IPS-18a (cell line): ENCODE measurements around the gene EIF2B2.
A peak's percentile ranks its signal among the peaks of the same experiment; 100 is the strongest.

ENCODE experiments used
- H3K27ac ChIP-seq: one replicate; pipeline ENCODE4 v1.5.1; 2013; ENCODE audit warnings: low read length
- H3K27me3 ChIP-seq: one replicate; pipeline ENCODE4 v1.6.1; 2013; ENCODE audit warnings: mild to moderate bottlenecking, low read length; ENCODE audit not compliant: control insufficient read depth, insufficient read depth
- H3K36me3 ChIP-seq: one replicate; pipeline ENCODE4 v1.6.1; 2013; ENCODE audit warnings: low read depth, low read length; ENCODE audit not compliant: control insufficient read depth
- H3K4me1 ChIP-seq: one replicate; pipeline ENCODE4 v1.6.1; 2013; ENCODE audit warnings: low read depth, low read length; ENCODE audit not compliant: control insufficient read depth
- H3K4me3 ChIP-seq: one replicate; pipeline ENCODE4 v1.5.1; 2013; ENCODE audit warnings: low read length
- H3K9ac ChIP-seq: one replicate; pipeline ENCODE4 v1.6.1; 2013; ENCODE audit warnings: mild to moderate bottlenecking, low read length, moderate library complexity
- H3K9me3 ChIP-seq: one replicate; pipeline ENCODE4 v1.6.1; 2013; ENCODE audit warnings: low read depth, low read length; ENCODE audit not compliant: control insufficient read depth

The EIF2B2 gene

GRCh38 chr14:75047506-75047905 is 44.8 kb downstream of the EIF2B2 start:
- H3K9me3 ChIP-seq = no peaks in the 10 kb centered on the region
- H3K4me3 ChIP-seq = no peak overlapping the region
- no peaks in the 10 kb centered on the region for H3K4me1 ChIP-seq
- no peak overlapping the region for H3K9ac ChIP-seq
- no peaks in the 10 kb centered on the region for H3K27me3 ChIP-seq
- no peaks in the 10 kb centered on the region for H3K36me3 ChIP-seq
- no peak overlapping the region for H3K27ac ChIP-seq

- Histone ChIP-seq H3K36me3 (no peaks in the 10 kb centered on the region), H3K4me3 (no peak overlapping the region)
These were observed 45.4 kb downstream of the EIF2B2 start for GRCh38 chr14:75048101-75048500.

GRCh38 chr14:75049136-75049535 is 46.4 kb downstream of the EIF2B2 start:
- no peaks in the 10 kb centered on the region for H3K36me3 ChIP-seq
- no peak overlapping the region for H3K9ac ChIP-seq
- H3K27ac ChIP-seq = no peak overlapping the region
- H3K9me3 ChIP-seq = no peaks in the 10 kb centered on the region
- no peaks in the 10 kb centered on the region for H3K4me1 ChIP-seq
- H3K27me3 ChIP-seq = no peaks in the 10 kb centered on the region
- H3K4me3 ChIP-seq = no peak overlapping the region

More at GRCh38 chr14:75048101-75048500, 45.4 kb downstream of the EIF2B2 start:
- no peaks in the 10 kb centered on the region for H3K27me3 ChIP-seq
- no peak overlapping the region for H3K27ac ChIP-seq
- no peaks in the 10 kb centered on the region for H3K9me3 ChIP-seq
- no peak overlapping the region for H3K9ac ChIP-seq
- H3K4me1 ChIP-seq = no peaks in the 10 kb centered on the region

GRCh38 chr14:75049731-75050201 is 47.0 kb downstream of the EIF2B2 start:
- Histone ChIP-seq H3K4me1 (no peaks in the 10 kb centered on the region), H3K36me3 (no peaks in the 10 kb centered on the region), H3K9me3 (no peaks in the 10 kb centered on the region), H3K27me3 (no peaks in the 10 kb centered on the region), H3K27ac (no peak overlapping the region), H3K4me3 (no peak overlapping the region), H3K9ac (no peak overlapping the region)

- Histone ChIP-seq H3K4me3 (peak within 1 kb of the TSS; percentile 67), H3K9me3 (no peaks in the 10 kb centered on the region), H3K4me1 (no peaks in the 10 kb centered on the region), H3K27ac (peak within 1 kb of the TSS; percentile 62), H3K36me3 (no peaks in the 10 kb centered on the region), H3K27me3 (no peaks in the 10 kb centered on the region), H3K9ac (peak within 1 kb of the TSS; percentile 86)
These were observed 48.3 kb downstream of the EIF2B2 start, which contains the start of gene MLH3 for GRCh38 chr14:75050852-75051555. Gene MLH3, minus strand, starts transcription at chr14:75051467. Its CDS starts 1,812 bp downstream, at chr14:75049655.

GRCh38 chr14:75051556-75051899 is 48.8 kb downstream of the EIF2B2 start:
- Histone ChIP-seq H3K9ac (peak overlapping the region; percentile 86), H3K27ac (no peak overlapping the region), H3K36me3 (no peaks in the 10 kb centered on the region), H3K4me1 (no peaks in the 10 kb centered on the region), H3K4me3 (peak overlapping the region; percentile 67), H3K9me3 (no peaks in the 10 kb centered on the region), H3K27me3 (no peaks in the 10 kb centered on the region)

- no peaks in the 10 kb centered on the region for H3K9me3 ChIP-seq
- no peaks in the 10 kb centered on the region for H3K27me3 ChIP-seq
- no peak overlapping the region for H3K27ac ChIP-seq
- H3K4me3 ChIP-seq = no peak overlapping the region
- no peak overlapping the region for H3K9ac ChIP-seq
- no peaks in the 10 kb centered on the region for H3K4me1 ChIP-seq
- H3K36me3 ChIP-seq = no peaks in the 10 kb centered on the region
These were observed 50.9 kb downstream of the EIF2B2 start for GRCh38 chr14:75053396-75054291.

- Histone ChIP-seq H3K9ac (no peak overlapping the region), H3K4me1 (no peaks in the 10 kb centered on the region)
These were observed 51.7 kb downstream of the EIF2B2 start for GRCh38 chr14:75054421-75054820.

GRCh38 chr14:75059642-75060041 is 56.9 kb downstream of the EIF2B2 start:
- Histone ChIP-seq H3K36me3 (peaks cover 7% of the 10 kb centered on the region), H3K27ac (no peak overlapping the region), H3K4me3 (no peak overlapping the region), H3K4me1 (no peaks in the 10 kb centered on the region), H3K9me3 (no peaks in the 10 kb centered on the region), H3K27me3 (no peaks in the 10 kb centered on the region), H3K9ac (no peak overlapping the region)

More at GRCh38 chr14:75054421-75054820, 51.7 kb downstream of the EIF2B2 start:
- Histone ChIP-seq H3K36me3 (no peaks in the 10 kb centered on the region), H3K27ac (no peak overlapping the region), H3K4me3 (no peak overlapping the region), H3K9me3 (no peaks in the 10 kb centered on the region), H3K27me3 (no peaks in the 10 kb centered on the region)

- peaks cover 7% of the 10 kb centered on the region for H3K36me3 ChIP-seq
- no peaks in the 10 kb centered on the region for H3K9me3 ChIP-seq
- H3K27me3 ChIP-seq = no peaks in the 10 kb centered on the region
- no peak overlapping the region for H3K27ac ChIP-seq
- no peak overlapping the region for H3K9ac ChIP-seq
- no peaks in the 10 kb centered on the region for H3K4me1 ChIP-seq
- H3K4me3 ChIP-seq = no peak overlapping the region
These were observed 57.7 kb downstream of the EIF2B2 start for GRCh38 chr14:75060420-75060819.
